Activated gamma-delta T cell treated with anti-CD3 and anti-CD28 coated beads, Interleukin-2, amount 50 U/mL, for 16 hours (primary cell): ENCODE measurements around the gene CBFA2T3.

Source experiments
- DNase-seq: peaks from one replicate; pipeline ENCODE4 v3.0.0-alpha.2; 2020; ENCODE audit warnings: low read depth

Gene CBFA2T3

GRCh38 chr16:88995746-88996535, 18.9 kb upstream of the CBFA2T3 start:
- DNase-seq: no peak

DNA sequence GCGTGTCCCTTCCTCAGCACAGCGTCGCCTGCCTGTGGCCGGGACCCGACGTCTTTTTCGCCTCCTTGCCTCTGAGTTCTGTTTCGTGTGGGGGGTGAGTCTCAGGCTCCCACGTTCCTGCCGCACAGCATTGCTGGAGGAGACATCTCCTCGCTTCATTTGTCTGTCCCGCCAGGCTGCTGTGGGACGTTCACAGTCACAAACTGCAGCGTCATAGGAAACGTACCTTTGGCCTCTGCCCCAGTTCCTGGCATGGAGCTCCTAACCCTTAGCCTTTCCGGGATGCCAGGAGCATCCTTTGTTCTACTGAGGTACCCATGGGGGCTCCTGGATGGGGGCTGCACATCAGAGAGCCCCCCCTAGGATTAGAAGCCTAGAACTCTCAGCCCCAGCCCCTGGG, 18.2 kb upstream of the CBFA2T3 start:
- DNase-seq: no peak

DNA sequence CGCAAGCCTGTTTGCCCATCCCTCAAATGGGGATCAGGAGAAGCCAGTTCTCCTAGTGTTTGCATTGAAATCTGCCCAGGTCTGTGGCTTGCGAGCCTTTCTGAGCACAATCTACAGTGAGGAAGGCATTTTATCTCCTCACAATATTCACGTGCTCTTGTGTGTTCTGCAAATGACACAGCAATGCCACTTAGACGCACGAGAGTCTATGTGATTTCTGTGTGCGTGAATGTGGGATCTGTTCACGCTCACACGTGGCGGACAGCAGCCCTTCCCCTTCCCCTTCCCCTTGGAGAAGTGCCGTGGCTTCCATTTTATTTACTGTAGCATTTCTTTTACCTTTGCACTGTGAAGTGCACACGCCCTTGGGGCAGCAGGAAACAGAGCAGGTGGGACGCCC, 17.7 kb upstream of the CBFA2T3 start:
- DNase-seq: no peak

- DNase-seq: no peak
Measured at GRCh38 chr16:88993946-88994600, 17.1 kb upstream of the CBFA2T3 start.

DNA sequence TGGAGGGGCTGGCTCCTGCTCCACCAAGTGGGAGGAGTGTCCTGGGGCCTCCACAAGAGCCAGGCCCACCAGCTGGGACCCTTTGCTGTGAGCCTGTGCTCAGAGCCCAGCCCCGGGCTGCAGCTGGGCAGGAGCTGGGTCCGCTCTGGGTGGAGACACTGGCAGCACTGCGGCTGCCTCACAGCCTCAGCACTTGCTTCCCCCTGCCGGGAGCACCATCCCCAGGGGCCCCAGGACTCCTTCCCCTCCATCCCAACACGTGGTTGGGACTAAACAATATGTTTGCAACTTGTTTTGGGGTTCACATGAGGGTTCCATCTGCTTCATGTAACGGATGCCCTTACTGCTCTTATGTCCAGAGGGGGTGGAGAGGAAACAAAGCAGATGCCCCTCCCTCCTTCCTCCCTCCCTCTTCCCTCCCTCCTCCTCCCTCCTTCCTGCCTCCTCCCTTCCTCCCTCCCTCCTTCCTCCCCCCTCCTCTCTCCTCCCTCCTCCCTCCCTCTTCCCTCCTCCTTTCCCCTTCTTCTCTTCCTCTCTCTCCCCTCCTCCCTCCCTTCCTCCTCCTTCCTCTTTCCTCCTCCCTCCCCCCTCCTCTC, 16.3 kb upstream of the CBFA2T3 start:
- DNase-seq: no peak

- no peak for DNase-seq
Measured at GRCh38 chr16:88992351-88993165, 15.6 kb upstream of the CBFA2T3 start.

GRCh38 chr16:88991813-88992350, 14.9 kb upstream of the CBFA2T3 start:
- DNase-seq: no peak

GRCh38 chr16:88989852-88990547, 13.0 kb upstream of the CBFA2T3 start:
- DNase-seq: no peak

DNA sequence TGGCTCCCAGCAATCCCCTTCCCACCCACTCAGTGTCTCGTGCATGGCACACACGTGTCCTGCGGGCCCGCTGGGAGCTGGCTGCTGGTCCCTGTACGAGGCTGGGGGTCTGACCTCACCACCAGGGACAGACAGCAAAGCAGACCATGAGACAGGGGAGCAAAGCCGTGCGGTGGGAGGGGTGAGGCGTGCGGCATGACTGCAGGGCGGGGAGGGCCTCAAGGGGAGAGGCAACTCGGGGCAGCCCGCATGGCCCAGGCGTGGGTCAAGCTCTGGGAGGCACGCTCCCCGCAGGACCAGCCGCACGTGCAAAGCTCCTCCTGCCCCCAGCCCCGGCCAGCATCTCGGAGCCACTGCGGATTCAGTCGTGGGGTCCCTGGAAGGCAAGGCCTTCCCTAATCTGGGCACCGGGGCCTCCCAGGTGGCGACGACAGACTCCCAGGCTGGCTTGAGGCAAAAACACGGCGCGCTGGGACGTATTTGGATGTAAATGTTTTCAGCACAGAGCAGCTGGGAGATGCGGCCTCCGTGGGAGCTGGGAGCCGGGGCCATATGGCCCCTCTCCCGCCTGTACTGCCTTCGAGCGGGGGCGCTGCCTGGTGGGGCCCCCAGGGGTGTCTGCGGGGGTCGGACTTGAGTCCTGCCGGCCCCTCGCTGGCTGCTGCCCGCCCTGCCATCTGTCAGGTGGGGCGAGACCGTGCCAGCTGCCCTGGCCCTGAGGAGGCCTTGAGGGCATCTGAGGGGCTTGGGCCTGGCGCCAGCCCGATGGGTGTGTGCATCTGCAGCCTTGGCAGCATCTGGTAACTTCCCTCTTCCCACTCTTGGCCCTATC, 12.2 kb upstream of the CBFA2T3 start:
- DNase-seq: no peak

GRCh38 chr16:88985521-88985920, 8.5 kb upstream of the CBFA2T3 start:
- no peak for DNase-seq

DNA sequence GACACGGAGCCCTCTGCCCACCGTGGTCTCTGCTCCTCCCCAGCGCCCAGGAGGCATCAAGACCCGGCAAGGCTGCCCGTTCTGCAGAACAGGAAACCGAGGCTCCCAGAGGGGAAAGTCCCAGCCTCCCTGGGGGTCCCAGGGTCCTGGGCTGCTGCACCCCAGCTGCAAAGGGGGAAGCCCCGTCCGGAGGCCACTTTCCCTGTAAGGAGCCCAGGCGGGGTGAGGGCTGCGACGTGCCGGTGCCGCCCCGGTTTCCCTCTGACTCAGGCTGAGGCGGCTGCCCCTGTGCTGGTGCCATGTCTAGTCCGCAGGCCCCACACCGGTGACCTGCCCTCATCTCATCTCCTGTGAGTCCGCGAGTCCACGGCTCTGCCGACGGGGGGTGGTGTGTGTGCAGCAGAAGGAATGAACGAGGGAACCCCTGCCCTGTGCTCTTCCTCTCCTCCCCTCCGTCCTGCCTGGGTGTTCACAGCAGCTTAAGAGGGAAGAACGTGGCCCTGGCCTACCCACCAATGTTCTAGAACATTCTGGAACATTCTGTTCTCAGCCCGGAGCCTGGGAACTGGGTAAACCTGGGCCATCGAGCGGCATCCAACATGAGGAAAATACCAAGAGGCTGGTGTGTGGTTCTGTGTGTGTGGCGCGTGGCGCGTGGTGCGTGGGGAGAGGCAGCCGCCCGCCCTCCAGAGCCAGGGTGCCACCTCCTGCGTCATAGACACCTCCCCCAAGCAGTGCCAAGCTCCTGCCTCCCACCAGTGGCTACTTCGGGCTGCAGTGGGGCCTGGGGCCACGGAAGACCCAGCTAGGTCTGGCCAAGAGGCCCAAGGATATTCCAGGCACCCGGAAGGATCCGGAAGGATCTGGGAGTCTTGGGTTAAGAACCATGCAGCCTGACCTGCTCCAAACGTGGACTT, 7.0 kb upstream of the CBFA2T3 start:
- no peak for DNase-seq

DNA sequence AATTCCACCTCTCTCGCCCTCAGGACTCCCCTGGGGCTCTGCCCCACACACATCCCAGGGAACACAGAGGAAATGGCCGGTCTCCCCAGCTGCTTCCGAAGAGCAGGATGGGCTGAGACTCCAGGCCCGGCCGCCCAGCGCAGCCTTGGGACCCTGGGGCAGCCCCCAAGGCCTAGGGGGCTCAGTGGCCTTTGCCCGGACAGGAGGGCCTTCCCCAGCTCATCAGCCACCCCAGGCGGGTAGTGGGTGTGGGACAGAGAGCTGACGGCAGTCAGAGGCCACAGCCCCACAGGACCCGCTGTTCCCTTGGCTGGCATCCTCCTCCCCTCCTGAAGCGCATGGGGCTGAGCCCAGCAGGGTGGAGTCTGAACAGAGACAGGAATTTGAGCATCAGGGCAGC, 6.2 kb upstream of the CBFA2T3 start:
- no peak for DNase-seq

- no peak for DNase-seq
Measured at GRCh38 chr16:88982286-88983084, 5.5 kb upstream of the CBFA2T3 start.

DNA sequence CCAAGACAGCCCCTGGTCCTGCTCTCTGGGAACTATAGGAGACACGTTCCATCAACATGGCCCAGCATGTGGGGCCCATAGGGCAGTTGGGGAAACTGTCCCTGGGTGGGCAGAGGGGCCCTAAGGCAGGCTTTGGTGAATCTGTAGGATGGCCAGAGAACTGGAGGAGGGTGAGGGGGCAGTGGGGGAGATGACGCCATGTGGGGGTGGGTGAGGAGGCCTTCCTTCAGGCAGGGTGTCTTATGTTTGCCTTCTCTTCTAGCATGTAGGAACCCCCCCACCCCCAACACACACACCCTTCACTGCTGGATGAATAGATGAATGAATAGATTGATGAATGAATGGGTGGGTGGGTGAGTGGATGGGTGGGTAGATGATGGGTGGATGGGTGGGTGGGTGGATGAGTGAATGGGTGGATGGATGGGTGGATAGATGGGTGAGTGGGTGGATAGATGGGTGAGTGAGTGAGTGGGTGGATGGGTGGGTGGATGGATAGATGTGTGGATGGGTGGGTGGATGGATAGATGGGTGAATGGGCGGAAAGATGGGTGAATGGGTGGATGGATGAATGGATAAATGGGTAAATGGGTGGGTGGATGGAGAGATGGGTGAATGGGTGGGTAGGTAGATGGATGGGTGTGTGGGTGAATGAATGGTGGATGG, 2.5 kb upstream of the CBFA2T3 start:
- no peak for DNase-seq

- DNase-seq: no peak
Measured at GRCh38 chr16:88978608-88979346, 1.8 kb upstream of the CBFA2T3 start.

DNA sequence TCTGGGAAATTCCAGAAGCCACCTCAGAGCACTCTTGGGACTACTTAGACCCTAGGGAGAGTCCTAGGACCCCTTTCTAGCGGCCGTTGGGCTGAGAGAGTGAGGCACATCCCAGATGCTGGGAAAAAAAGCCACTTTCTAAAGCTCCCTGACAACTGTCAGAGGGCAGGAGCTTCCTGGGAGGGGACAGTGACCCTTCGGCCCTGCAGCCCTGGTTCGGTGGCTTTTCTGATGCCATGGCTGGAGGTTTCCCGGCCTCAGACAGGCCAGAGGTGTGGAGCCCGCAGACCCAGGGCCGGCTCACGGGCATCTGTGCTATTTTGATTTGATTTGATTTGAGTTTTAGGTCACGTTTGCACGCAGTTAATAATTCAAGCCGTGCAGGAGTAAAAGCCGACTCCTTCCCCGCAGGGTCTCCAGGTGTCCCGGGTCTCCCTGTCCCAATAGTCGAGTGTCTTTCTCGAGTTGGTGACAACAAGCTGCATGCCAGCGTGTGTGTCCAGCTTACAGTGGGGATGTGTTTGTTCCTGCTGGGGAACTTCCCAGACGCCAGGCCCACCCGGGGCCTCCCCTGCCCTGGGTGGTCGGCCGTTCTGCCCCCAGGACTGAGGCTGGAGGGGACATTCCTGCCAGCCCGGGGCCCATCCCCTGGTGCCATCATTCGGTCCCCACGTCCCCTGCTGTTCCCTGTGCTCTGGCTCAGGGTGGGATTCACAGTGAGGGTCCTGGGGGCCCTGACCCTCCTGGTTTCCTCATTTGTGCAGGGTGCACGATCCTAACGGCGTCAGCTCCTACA, 1.0 kb upstream of the CBFA2T3 start:
- no peak for DNase-seq
